Measurements from ENCODE around the gene PARD6B. TPM values are rescaled to one million over a fixed set of nuclear protein-coding genes. Genes with fewer than 3 reads are reported as not detected.

Gene PARD6B
- total and polyA plus RNA-seq, 7 donors: 0.83 to 5.1 (median 1.8) TPM

GRCh38 chr20:50691573-50692551, 39.5 kb upstream of the PARD6B start:
- peak; percentile 73 for DNase-seq
- TF ChIP-seq POLR2AphosphoS5 (IDR thresholded peaks at IDR 0.05) (peak in 1 of 4 donors; percentile 29), EP300 (IDR thresholded peaks at IDR 0.05) (no peak), CTCF (IDR thresholded peaks at IDR 0.05) (no peak), POLR2A (IDR thresholded peaks at IDR 0.05) (no peak)
- peak overlapping the region; percentile 36 to 52 (median 46) for H3K4me3 ChIP-seq
- 41 to 51% methylated on average over 23 of the region's 23 CpGs for WGBS, 2 donors
- intact Hi-C loops (cut with DNase I): no loop called here
- H3K27me3 ChIP-seq: peaks cover 0 to 22% (median 0%) of the 10 kb centered on the region in 3 donors
- no peaks in the 10 kb centered on the region for H3K36me3 ChIP-seq
- peak overlapping the region; percentile 63 to 77 (median 68) for H3K27ac ChIP-seq
- H3K4me1 ChIP-seq: peaks cover 0 to 30% (median 14%) of the 10 kb centered on the region in 4 donors
- H3K9me3 ChIP-seq: no peaks in the 10 kb centered on the region

GRCh38 chr20:50692552-50692933, 38.8 kb upstream of the PARD6B start:
- no peak for TF ChIP-seq POLR2AphosphoS5 (IDR thresholded peaks at IDR 0.05)
- no peak for TF ChIP-seq POLR2A (IDR thresholded peaks at IDR 0.05)
- TF ChIP-seq CTCF (IDR thresholded peaks at IDR 0.05): no peak
- no peak for TF ChIP-seq EP300 (IDR thresholded peaks at IDR 0.05)
- WGBS, 2 donors: 79 to 84% methylated on average over 2 of the region's 2 CpGs
- H3K36me3 ChIP-seq: no peaks in the 10 kb centered on the region
- H3K27me3 ChIP-seq: peaks cover 0 to 22% (median 0%) of the 10 kb centered on the region in 3 donors
- H3K4me3 ChIP-seq: no peak overlapping the region
- H3K27ac ChIP-seq: peak overlapping the region; percentile 63 to 77 (median 68)
- no peak for DNase-seq
- H3K9me3 ChIP-seq: no peaks in the 10 kb centered on the region
- H3K4me1 ChIP-seq: peaks cover 0 to 30% (median 12%) of the 10 kb centered on the region in 4 donors
- intact Hi-C loops (cut with DNase I): no loop called here

GRCh38 chr20:50693001-50693400, 38.4 kb upstream of the PARD6B start:
- no peaks in the 10 kb centered on the region for H3K9me3 ChIP-seq
- no peaks in the 10 kb centered on the region for H3K36me3 ChIP-seq
- H3K27me3 ChIP-seq: peaks cover 0 to 22% (median 0%) of the 10 kb centered on the region in 3 donors
- intact Hi-C loops (cut with DNase I): no loop called here
- no peak overlapping the region for H3K4me3 ChIP-seq
- peaks cover 0 to 30% (median 12%) of the 10 kb centered on the region in 4 donors for H3K4me1 ChIP-seq
- no peak for DNase-seq
- H3K27ac ChIP-seq: no peak overlapping the region
- no peak for TF ChIP-seq CTCF (IDR thresholded peaks at IDR 0.05)
- no peak for TF ChIP-seq POLR2A (IDR thresholded peaks at IDR 0.05)
- no peak for TF ChIP-seq EP300 (IDR thresholded peaks at IDR 0.05)
- no peak for TF ChIP-seq POLR2AphosphoS5 (IDR thresholded peaks at IDR 0.05)
- WGBS, 2 donors: 100% methylated on average over 1 of the region's 1 CpG

GRCh38 chr20:50694379-50695134, 36.8 kb upstream of the PARD6B start:
- 86 to 89% methylated on average over 9 of the region's 9 CpGs for WGBS, 2 donors
- H3K27ac ChIP-seq: peak overlapping the region in 3 of 4 donors; percentile 34 to 58 (median 53)

More at GRCh38 chr20:50694379-50695134, 36.8 kb upstream of the PARD6B start:
- no peak for DNase-seq
- no peak for TF ChIP-seq POLR2AphosphoS5 (IDR thresholded peaks at IDR 0.05)
- Histone ChIP-seq H3K9me3 (no peaks in the 10 kb centered on the region), H3K4me3 (no peak overlapping the region), H3K36me3 (no peaks in the 10 kb centered on the region), H3K27me3 (peaks cover 0 to 22% (median 0%) of the 10 kb centered on the region in 3 donors), H3K4me1 (peaks cover 0 to 30% (median 12%) of the 10 kb centered on the region in 4 donors)
- intact Hi-C loops (cut with DNase I): no loop called here

Data from sigmoid colon (tissue), 7 donors.